HepG2 (cell line): Measurements from ENCODE around the gene PARD3. TPM values are rescaled to one million over a fixed set of nuclear protein-coding genes. Genes with fewer than 3 reads are reported as not detected.

Experiments used
- BRF2 ChIP-seq: sonication (generic); formaldehyde crosslinking; IDR thresholded peaks from 2 replicates; pipeline ENCODE4 v1.8.1; 2022; ENCODE audit warnings: mild to moderate bottlenecking, missing genetic modification reagents
- DBP ChIP-seq: sonication (generic); formaldehyde crosslinking; IDR thresholded peaks from 2 replicates; pipeline ENCODE4 v1.4.0; 2020; ENCODE audit warnings: missing genetic modification reagents; ENCODE audit errors: not compliant biosample characterization
- DNMT1 ChIP-seq: sonication (generic); formaldehyde crosslinking; IDR thresholded peaks from 2 replicates; pipeline ENCODE4 v1.5.1; 2020; ENCODE audit warnings: mild to moderate bottlenecking, missing genetic modification reagents
- FOXO4 ChIP-seq: sonication (generic); formaldehyde crosslinking; conservative IDR thresholded peaks from 2 replicates; pipeline ENCODE4 v1.8.1; 2023; ENCODE audit warnings: missing genetic modification reagents
- HMG20A ChIP-seq: IDR thresholded peaks from 2 replicates; pipeline ENCODE4 v1.6.1; 2016; ENCODE audit warnings: borderline replicate concordance
- MAZ ChIP-seq, 2 experiments: sonication (generic) in 1 of 2; formaldehyde crosslinking in 1 of 2; IDR thresholded peaks; 2 replicates each; pipeline versions ENCODE4 v1.5.0 to v1.6.1; 2012 to 2020; ENCODE audit warnings: low read depth in 2 of 2, mild to moderate bottlenecking in 2 of 2, borderline replicate concordance in 1 of 2, improper control_type of control experiment in 1 of 2, low read length in 1 of 2, missing genetic modification reagents in 1 of 2, moderate library complexity in 1 of 2
- NFYC ChIP-seq: IDR thresholded peaks from 2 replicates; pipeline ENCODE4 v1.6.1; 2016; ENCODE audit warnings: missing genetic modification reagents, missing compliant biosample characterization
- PRMT3 ChIP-seq: sonication (generic); formaldehyde crosslinking; IDR thresholded peaks from 2 replicates; pipeline ENCODE4 v1.8.1; 2022; ENCODE audit warnings: low read depth, mild to moderate bottlenecking, moderate library complexity, missing genetic modification reagents, borderline replicate concordance
- RAD51 ChIP-seq: fragments of 450-650 bp; IDR thresholded peaks from 2 replicates; pipeline ENCODE4 v1.6.1; 2016; ENCODE audit warnings: borderline replicate concordance
- SRSF9 ChIP-seq: fragments of 200-400 bp; formaldehyde crosslinking; IDR thresholded peaks from 2 replicates; pipeline ENCODE4 v1.6.1; 2018; ENCODE audit warnings: borderline replicate concordance, mild to moderate bottlenecking, low read depth, low read length; ENCODE audit not compliant: insufficient read depth, poor library complexity, severe bottlenecking
- TCF7L2 ChIP-seq: IDR thresholded peaks from 2 replicates; pipeline ENCODE4 v1.6.1; 2011; ENCODE audit warnings: mild to moderate bottlenecking, low read depth, low read length, moderate library complexity
- ZBTB21 ChIP-seq: sonication (generic); formaldehyde crosslinking; IDR thresholded peaks from 2 replicates; pipeline ENCODE4 v1.4.0; 2020; ENCODE audit warnings: missing genetic modification reagents
- ZEB1 ChIP-seq: IDR thresholded peaks from 2 replicates; pipeline ENCODE4 v1.6.1; 2012; ENCODE audit warnings: mild to moderate bottlenecking, low read depth, inconsistent platforms; ENCODE audit not compliant: insufficient replicate concordance
- ZNF260 ChIP-seq: sonication (generic); formaldehyde crosslinking; IDR thresholded peaks from 2 replicates; pipeline ENCODE4 v1.4.0; 2020; ENCODE audit warnings: missing genetic modification reagents, low read depth, mild to moderate bottlenecking, borderline replicate concordance
- ZNF292 ChIP-seq: sonication (generic); formaldehyde crosslinking; IDR thresholded peaks from 2 replicates; pipeline ENCODE4 v1.8.1; 2022; ENCODE audit warnings: mild to moderate bottlenecking, low read depth, missing genetic modification reagents, borderline replicate concordance
- ZNF574 ChIP-seq: sonication (generic); formaldehyde crosslinking; IDR thresholded peaks from 2 replicates; pipeline ENCODE4 v1.4.0; 2020; ENCODE audit warnings: missing genetic modification reagents
- ZNF749 ChIP-seq: sonication (generic); formaldehyde crosslinking; IDR thresholded peaks from 2 replicates; pipeline ENCODE4 v1.8.0; 2022; ENCODE audit warnings: mild to moderate bottlenecking, missing genetic modification reagents, moderate library complexity, borderline replicate concordance
- ZNF761 ChIP-seq: sonication (generic); formaldehyde crosslinking; conservative IDR thresholded peaks from 2 replicates; pipeline ENCODE4 v1.4.0; 2020; ENCODE audit warnings: mild to moderate bottlenecking, missing genetic modification reagents
- ZNF770 ChIP-seq: sonication (generic); formaldehyde crosslinking; IDR thresholded peaks from 2 replicates; pipeline ENCODE4 v1.5.0; 2020; ENCODE audit warnings: mild to moderate bottlenecking, missing genetic modification reagents
- ZNF841 ChIP-seq: sonication (generic); formaldehyde crosslinking; IDR thresholded peaks from 2 replicates; pipeline ENCODE4 v1.8.1; 2023; ENCODE audit warnings: missing genetic modification reagents, borderline replicate concordance
- ZNF883 ChIP-seq: sonication (generic); formaldehyde crosslinking; IDR thresholded peaks from 2 replicates; pipeline ENCODE4 v1.5.1; 2020; ENCODE audit warnings: mild to moderate bottlenecking, missing genetic modification reagents; ENCODE audit errors: not compliant biosample characterization
- polyA plus RNA-seq, 8 experiments: library from polyadenylated mRNA; depleted of rRNA in 3 of 8; stranded (reverse) in 7 of 8; unstranded in 1 of 8; fragments of >200 nt; fragmentation: Illumina TruSeq in 4 of 8; extraction: Trizol in 4 of 8; gene quantifications; 2 replicates each; pipeline versions ENCODE4 v1.2.1 to v1.2.3, GENCODE V29; 2011 to 2016; ENCODE audit warnings: low read depth in 4 of 8, missing spikeins in 1 of 8, mixed read lengths in 1 of 8; ENCODE audit not compliant: insufficient read depth in 1 of 8
- total RNA-seq, 5 experiments: library from RNA; depleted of rRNA; stranded (reverse); fragments of >200 nt; fragmentation: Illumina TruSeq; extraction: Trizol; gene quantifications; 2 replicates each; pipeline ENCODE4 v1.2.3, GENCODE V29; 2016; ENCODE audit warnings: low read depth in 1 of 5

PARD3 gene
- total and polyA plus RNA-seq, 2 of the 13 experiments (the other 11 are each of a cell fraction or from before 2014, with no cell fraction given): 40.9 to 60.0 TPM

GRCh38 chr10:34216348-34216945, 598.6 kb downstream of the PARD3 start (continued):
- TF ChIP-seq TCF7L2 (no peak), ZNF574 (no peak), RAD51 (no peak), ZNF841 (CRISPR knock-in tag) (no peak), DNMT1 (CRISPR knock-in tag) (no peak), SRSF9 (no peak), ZNF292 (CRISPR knock-in tag) (peak; percentile 93), NFYC (CRISPR knock-in tag) (no peak), ZNF883 (CRISPR knock-in tag) (no peak), MAZ (IDR thresholded peaks at IDR 0.05; ENCODE audit: borderline replicate concordance, low read depth, low read length) (no peak), MAZ (CRISPR knock-in tag; IDR thresholded peaks at IDR 0.05; ENCODE audit: low read depth) (no peak), PRMT3 (CRISPR knock-in tag) (no peak), ZNF260 (no peak), DBP (CRISPR knock-in tag) (no peak), BRF2 (no peak), ZBTB21 (no peak), ZEB1 (no peak), ZNF761 (CRISPR knock-in tag) (no peak), ZNF770 (CRISPR knock-in tag) (no peak), ZNF749 (no peak), HMG20A (CRISPR knock-in tag) (no peak; the same call in 1 of the 2 replicates), FOXO4 (no peak)
